PC-9 (cell line): ENCODE results near the gene TMEM53.

ENCODE experiments used
- CTCF ChIP-seq: fragments of 200-600 bp; sonication (generic); conservative IDR thresholded peaks from 2 replicates; pipeline ENCODE4 v1.6.1; 2017; ENCODE audit warnings: mixed run types, antibody characterized with exemption, mild to moderate bottlenecking, moderate library complexity
- EZH2 ChIP-seq: fragments of 200-600 bp; sonication (generic); IDR thresholded peaks from 2 replicates; pipeline ENCODE4 v1.8.0; 2017; ENCODE audit warnings: antibody characterized with exemption, low read depth

DNA sequence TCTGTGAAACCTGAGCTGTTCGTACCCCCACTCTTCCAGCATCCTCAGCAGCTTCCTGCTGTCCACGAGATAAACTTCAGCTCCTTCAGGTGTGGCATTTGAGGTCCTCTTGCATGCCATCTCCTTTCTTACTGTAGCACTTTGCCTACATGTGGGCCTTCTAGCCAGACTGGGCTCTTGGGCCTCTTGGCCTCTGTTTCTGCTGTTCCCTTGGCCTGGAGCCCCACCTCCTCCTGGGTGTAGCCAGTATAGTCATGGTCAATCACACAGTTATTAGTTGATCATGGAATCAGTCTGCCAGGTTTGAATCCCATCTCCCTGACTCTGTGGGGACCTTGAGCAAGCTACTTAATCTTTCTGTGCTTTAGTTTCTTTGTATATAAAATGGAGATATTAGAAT, 26.4 kb downstream of the TMEM53 start:
- TF ChIP-seq CTCF (no peak), EZH2 (no peak)
